ENCODE data around the gene PIGS. TPM values are rescaled to one million over a fixed set of nuclear protein-coding genes. Genes with fewer than 3 reads are reported as not detected.
A peak's percentile ranks its signal among the peaks of the same experiment; 100 is the strongest.
"Not testable (repeated sequence)": the region's sequence is repeated elsewhere in the genome, so short reads cannot be mapped to it uniquely, and the experiment has no call there.

PIGS gene
- total RNA-seq, 1 experiment from 2014 or later, result 50.9 TPM

GRCh38 chr17:28578246-28579195 is 7.2 kb upstream of the PIGS start:
- no peak for DNase-seq
- no peak for TF ChIP-seq CTCF (IDR thresholded peaks at IDR 0.05; ENCODE audit: unreplicated experiment)
- intact Hi-C loops (cut with micrococcal nuclease; ENCODE audit: unreplicated experiment), result no loop called here
- no TSS peak for BruUV-seq (replicated peaks)
- Mint-ChIP-seq H3K4me1 (ENCODE audit: low read depth, unreplicated experiment) (no peaks in the 10 kb centered on the region), H3K36me3 (ENCODE audit: insufficient read depth, unreplicated experiment) (peaks cover 6% of the 10 kb centered on the region), H3K9me3 (ENCODE audit: low read depth, unreplicated experiment) (no peaks in the 10 kb centered on the region), H3K27me3 (ENCODE audit: unreplicated experiment) (no peaks in the 10 kb centered on the region), H3K27ac (ENCODE audit: unreplicated experiment) (no peak overlapping the region), H3K4me3 (ENCODE audit: low read depth, unreplicated experiment) (no peak overlapping the region)
- CTCF ChIA-PET, result interaction anchor here (0.6 kb wide), 1 partner anchor 490 kb away, joined by 5 read pairs; no protein-coding TSS in a partner anchor

- BruUV-seq (replicated peaks), result no TSS peak
- no peak for TF ChIP-seq CTCF (IDR thresholded peaks at IDR 0.05; ENCODE audit: unreplicated experiment)
- Mint-ChIP-seq H3K36me3 (ENCODE audit: insufficient read depth, unreplicated experiment) (peaks cover 6% of the 10 kb centered on the region), H3K4me1 (ENCODE audit: low read depth, unreplicated experiment) (peaks cover 3% of the 10 kb centered on the region), H3K4me3 (ENCODE audit: low read depth, unreplicated experiment) (no peak overlapping the region), H3K27me3 (ENCODE audit: unreplicated experiment) (no peaks in the 10 kb centered on the region), H3K9me3 (ENCODE audit: low read depth, unreplicated experiment) (no peaks in the 10 kb centered on the region), H3K27ac (ENCODE audit: unreplicated experiment) (no peak overlapping the region)
- CTCF ChIA-PET, result no interaction called here
- no peak for DNase-seq
- intact Hi-C loops (cut with micrococcal nuclease; ENCODE audit: unreplicated experiment), result no loop called here
Measured at GRCh38 chr17:28577466-28577824, 6.1 kb upstream of the PIGS start.

GRCh38 chr17:28576758-28577465 is 5.6 kb upstream of the PIGS start, which contains the start of gene ALDOC:
ALDOC (minus strand) TSS chr17:28576895; CDS start chr17:28575532, 1,363 bp downstream.
- Mint-ChIP-seq H3K27me3 (ENCODE audit: unreplicated experiment) (no peaks in the 10 kb centered on the region), H3K4me1 (ENCODE audit: low read depth, unreplicated experiment) (peaks cover 9% of the 10 kb centered on the region), H3K27ac (ENCODE audit: unreplicated experiment) (no peak within 1 kb of the TSS), H3K4me3 (ENCODE audit: low read depth, unreplicated experiment) (no peak within 1 kb of the TSS), H3K9me3 (ENCODE audit: low read depth, unreplicated experiment) (no peaks in the 10 kb centered on the region), H3K36me3 (ENCODE audit: insufficient read depth, unreplicated experiment) (peaks cover 10% of the 10 kb centered on the region)
- CTCF ChIA-PET, result no interaction called here
- BruUV-seq (replicated peaks), result no TSS peak
- TF ChIP-seq CTCF (IDR thresholded peaks at IDR 0.05; ENCODE audit: unreplicated experiment), result no peak
- peak; percentile 30 for DNase-seq
- intact Hi-C loops (cut with micrococcal nuclease; ENCODE audit: unreplicated experiment), result no loop called here

GRCh38 chr17:28576016-28576415 is 4.7 kb upstream of the PIGS start:
- DNase-seq; intact Hi-C loops (cut with micrococcal nuclease; ENCODE audit: unreplicated experiment); H3K4me3 Mint-ChIP-seq (ENCODE audit: low read depth, unreplicated experiment); H3K27me3 Mint-ChIP-seq (ENCODE audit: unreplicated experiment); CTCF ChIA-PET; H3K27ac Mint-ChIP-seq (ENCODE audit: unreplicated experiment); H3K9me3 Mint-ChIP-seq (ENCODE audit: low read depth, unreplicated experiment); BruUV-seq (replicated peaks); H3K4me1 Mint-ChIP-seq (ENCODE audit: low read depth, unreplicated experiment): not testable (repeated sequence)
- H3K36me3 Mint-ChIP-seq (ENCODE audit: insufficient read depth, unreplicated experiment), result peaks cover 19% of the 10 kb centered on the region
